LNCAP (cell line): ENCODE data around the gene MTOR.

Experiments
- CTCF ChIP-seq: fragments of 450-650 bp; IDR thresholded peaks from 2 replicates; pipeline ENCODE4 v1.5.1; 2017; ENCODE audit warnings: mild to moderate bottlenecking

MTOR gene

GRCh38 chr1:11180342-11180744, 82.0 kb downstream of the MTOR start:
- TF ChIP-seq CTCF, result no peak

GRCh38 chr1:11179125-11179524, 83.2 kb downstream of the MTOR start:
- no peak for TF ChIP-seq CTCF

GRCh38 chr1:11178021-11179015, 84.0 kb downstream of the MTOR start:
- no peak for TF ChIP-seq CTCF

GRCh38 chr1:11176081-11176706, 86.2 kb downstream of the MTOR start:
- TF ChIP-seq CTCF, result no peak

GRCh38 chr1:11175461-11175860, 86.9 kb downstream of the MTOR start:
- no peak for TF ChIP-seq CTCF

GRCh38 chr1:11174261-11174942, 87.9 kb downstream of the MTOR start:
- no peak for TF ChIP-seq CTCF

GRCh38 chr1:11170102-11170501, 92.2 kb downstream of the MTOR start:
- no peak for TF ChIP-seq CTCF
